ENCODE data around the gene WSCD1.

Gene WSCD1

GRCh38 chr17:6163612-6164333 lies 93.6 kb downstream of the WSCD1 start:
- DNase-seq: no peak

- no peak for DNase-seq
Observed at GRCh38 chr17:6164996-6165395, 94.8 kb downstream of the WSCD1 start.

- no peak for DNase-seq
Observed at GRCh38 chr17:6165806-6166205, 95.6 kb downstream of the WSCD1 start.

- DNase-seq: no peak
Observed at GRCh38 chr17:6166492-6167179, 96.5 kb downstream of the WSCD1 start.

- no peak for DNase-seq
Observed at GRCh38 chr17:6168296-6168695, 98.1 kb downstream of the WSCD1 start.

- DNase-seq: no peak
Observed at GRCh38 chr17:6170349-6170748, 100.2 kb downstream of the WSCD1 start.

- DNase-seq: no peak
Observed at GRCh38 chr17:6172642-6173330, 102.6 kb downstream of the WSCD1 start.

- DNase-seq: no peak
Observed at GRCh38 chr17:6173653-6174052, 103.5 kb downstream of the WSCD1 start.

All from COR-L47 (cell line).